Activated naive CD4-positive, alpha-beta T cell treated with Interleukin-2 at 50 U/mL for 16 hours (primary cell): ENCODE measurements around the gene AGER.
"Not testable (repeated sequence)": the region's sequence is repeated elsewhere in the genome, so short reads cannot be mapped to it uniquely, and the experiment has no call there.

Experiments used
- DNase-seq: peaks from one replicate; pipeline ENCODE4 v3.0.0-alpha.2; 2020

Gene AGER

DNA sequence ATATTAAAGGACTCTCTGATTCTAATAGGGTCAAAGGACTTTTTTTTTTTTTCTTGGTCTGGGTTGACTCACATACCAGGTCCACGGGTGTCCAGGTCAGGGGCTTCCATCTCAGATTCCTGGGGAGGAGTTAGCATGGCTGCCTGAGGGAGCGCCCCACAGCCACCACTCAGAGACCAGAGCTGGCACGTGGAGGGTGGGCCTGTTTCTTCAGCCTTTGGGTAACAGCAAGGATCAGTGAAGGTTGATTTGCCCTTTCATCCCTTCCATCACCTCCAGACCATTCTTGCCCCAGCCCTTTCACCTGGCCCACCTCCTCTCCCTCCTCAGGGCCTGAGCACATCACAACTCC, 14.3 kb upstream of the AGER start:
- DNase-seq: no peak

DNA sequence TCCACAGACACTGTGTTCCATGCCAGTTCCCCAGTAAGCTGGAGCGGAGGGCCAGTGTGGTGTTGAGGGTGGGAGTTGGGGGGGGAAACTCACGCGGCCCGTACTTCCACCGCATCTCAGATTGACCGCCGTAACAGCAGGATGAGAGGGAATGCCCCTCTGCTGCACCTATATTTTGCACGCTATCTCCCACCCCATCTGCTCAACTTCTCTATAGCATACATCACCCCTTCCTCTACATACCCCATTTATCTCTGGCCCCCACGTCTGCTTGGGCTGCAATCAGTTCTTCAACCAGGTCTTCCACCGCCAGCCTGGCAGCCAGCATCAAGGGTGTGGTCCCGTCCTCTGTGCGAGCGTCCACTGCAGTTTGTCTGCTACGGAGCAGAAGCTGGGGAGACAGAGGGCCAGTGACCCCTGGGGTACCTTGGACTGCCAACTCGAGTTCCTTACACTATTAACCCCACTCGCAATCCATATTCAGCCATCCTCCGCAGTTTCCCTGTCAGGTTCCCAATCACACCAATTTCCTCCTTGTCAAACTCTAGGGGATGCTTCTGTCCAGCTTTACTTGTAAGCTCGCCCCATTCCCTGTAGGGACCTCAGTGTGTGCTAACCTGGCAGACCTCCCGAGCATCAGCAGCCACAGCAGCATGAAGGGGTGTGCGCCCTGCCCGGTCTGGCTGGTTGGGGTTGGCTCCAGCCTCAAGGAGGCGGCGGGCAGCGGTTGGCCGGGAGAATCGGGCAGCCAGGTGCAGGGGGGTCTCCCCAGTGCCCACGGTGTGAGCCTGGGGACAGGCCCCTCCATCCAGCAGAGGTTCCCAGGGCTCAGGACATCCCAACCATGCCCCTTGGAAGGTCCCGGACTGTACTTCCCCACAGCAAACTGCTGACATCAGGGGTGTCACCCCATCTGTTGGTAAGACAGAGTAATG, 12.9 kb upstream of the AGER start:
- no peak for DNase-seq

DNA sequence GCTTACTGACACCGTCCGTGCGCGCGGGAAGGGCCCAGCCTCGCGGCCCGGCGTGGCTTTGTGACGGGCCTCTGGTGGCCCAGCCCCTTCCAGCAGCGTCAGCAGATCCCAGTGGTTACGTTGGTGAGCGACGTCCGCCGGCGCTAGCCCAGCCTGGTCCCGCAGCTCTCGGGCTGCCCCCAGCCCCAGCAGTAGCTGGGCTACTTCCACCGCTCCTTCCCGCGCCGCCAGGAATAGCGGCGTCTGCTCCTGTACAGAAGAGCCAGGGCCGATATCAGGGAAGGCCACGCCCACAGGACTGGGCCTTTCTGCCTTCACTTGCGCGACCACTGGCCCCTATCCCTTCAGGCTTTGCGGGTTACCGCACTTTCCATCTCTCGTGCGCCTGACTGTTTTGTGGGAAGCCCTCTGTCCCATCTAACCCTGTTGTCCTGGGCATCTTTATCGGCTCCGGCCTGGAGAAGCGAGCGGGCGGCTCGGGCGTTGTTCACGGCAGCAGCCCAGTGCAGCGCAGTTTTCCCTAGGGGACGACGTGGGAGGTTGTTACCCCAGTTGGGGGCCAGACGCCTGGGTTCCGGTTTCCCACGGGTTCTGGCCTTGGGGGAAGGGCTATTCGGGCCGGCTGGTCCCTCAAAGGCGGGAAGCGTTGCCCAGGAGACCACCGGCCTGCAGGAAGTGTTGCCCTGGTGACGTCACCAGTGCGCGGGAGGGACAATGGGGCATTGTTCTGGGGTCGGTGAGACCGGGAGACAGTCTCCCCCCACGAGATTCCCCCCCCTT, 12.0 kb upstream of the AGER start:
- peak; percentile 59 for DNase-seq

DNA sequence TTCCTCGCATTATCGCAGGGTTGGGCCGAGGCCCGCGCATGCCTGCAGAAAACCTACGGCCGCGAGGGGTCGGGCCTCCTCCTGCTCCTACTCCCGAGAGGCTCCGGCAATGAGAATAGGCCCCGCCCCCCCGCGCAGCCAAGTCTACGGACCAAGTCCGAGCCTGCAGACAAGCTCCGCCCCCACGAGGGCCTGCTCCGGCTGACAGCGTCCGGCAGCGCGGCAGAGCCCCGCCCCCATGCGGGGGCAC, 11.5 kb upstream of the AGER start:
- DNase-seq: peak; percentile 100

DNA sequence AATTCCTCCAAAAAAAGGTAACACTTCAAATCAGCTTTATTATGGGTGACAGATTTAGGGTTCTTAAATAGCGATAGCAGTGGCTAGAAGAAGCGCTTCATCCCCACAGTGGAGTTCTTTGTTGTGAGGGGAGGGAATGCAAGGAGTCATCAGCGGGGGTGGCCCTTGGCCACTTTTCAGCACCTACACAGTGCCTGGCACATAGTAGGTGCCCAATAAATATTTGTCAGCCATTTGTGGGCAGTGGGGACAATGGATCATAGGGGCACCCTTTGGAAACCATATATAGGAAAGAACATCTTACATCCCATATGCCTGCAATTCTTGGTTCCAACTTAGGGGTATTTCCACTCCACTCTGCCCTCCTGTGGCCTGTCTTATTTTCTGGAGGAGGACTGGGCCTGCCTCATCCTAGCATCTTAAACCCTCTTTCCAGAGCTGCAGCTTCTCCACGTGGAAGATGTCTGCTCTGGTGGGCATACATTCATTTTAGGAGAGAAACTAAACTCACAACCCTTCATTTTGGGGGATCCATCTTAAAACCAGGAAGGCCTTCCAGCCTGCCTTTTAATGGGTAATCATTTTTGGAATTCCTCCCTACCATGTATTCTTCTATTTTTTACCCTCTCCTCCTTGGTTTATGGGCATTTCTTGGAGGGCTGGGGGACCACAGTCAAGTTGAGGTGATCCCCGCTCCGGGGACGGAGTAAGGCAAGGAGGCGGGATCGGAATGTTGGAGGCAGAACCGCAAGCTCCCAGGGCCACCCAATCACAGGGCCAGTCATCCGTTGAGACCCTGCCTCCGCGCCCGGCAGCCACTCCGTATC, 11.0 kb upstream of the AGER start:
- DNase-seq: peak; percentile 36

DNA sequence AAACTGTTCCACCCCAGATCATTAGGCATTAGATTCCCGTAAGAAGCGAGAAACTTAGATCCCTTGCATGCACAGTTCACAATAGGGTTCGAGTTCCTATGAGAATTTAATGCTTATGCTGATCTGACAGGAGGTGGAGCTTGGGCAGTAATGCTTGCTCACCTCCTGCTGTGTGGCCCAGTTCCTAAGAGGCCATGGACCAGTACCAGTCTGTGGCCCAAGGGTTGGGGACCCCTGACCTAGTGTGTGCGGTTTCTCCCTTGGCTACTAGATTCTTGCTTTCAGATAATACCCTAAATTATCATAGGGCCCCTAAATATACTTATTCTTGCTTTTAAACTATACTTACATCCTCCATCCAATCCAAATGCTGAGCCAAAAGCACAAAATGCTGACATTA, 10.3 kb upstream of the AGER start:
- DNase-seq: no peak

DNA sequence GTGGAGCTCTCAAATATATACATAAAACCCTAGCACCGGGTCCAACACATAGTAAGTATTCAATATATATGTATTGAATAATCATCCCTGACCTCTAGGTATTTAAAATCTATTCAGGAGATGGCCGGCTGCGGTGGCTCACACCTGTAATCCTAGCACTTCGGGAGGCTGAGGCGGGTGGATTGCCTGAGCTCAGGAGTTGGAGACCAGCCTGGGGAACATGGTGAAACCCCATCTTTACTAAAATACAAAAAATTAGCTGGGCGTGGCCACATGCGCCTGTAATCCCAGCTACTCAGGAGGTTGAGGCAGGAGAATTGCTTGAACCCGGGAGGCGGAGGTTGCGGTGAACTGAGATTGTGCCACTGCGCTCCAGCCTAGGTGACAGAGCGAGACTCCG, 9.0 kb upstream of the AGER start:
- not testable (repeated sequence) for DNase-seq

DNA sequence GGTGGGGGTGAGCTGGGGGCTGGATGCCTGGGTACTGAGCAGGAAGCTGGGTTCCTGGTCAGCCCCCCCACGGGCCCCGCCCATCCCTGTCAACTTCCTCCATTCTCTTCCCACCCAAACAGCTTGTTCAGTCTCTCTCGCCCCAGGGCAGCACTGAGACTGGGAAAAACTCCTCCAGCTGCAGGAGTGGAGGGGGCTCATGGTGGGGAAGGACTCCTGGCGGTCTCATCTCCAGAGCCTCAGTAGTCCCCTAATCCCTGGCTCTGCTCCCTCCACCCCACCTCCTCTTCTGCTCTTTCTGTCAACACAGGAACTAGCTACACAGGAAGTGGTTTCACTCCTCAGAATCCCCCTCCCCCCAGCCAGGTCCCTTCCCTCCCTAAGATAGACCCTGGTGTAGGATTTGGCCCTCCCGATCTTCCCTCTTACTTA, 8.6 kb upstream of the AGER start, which contains the start of gene GPSM3:
TSS of gene GPSM3 (minus strand) at position 36 of the 432 bp plus-strand sequence. CDS start 130 bp downstream, outside the sequence.
- peak; percentile 47 for DNase-seq

DNA sequence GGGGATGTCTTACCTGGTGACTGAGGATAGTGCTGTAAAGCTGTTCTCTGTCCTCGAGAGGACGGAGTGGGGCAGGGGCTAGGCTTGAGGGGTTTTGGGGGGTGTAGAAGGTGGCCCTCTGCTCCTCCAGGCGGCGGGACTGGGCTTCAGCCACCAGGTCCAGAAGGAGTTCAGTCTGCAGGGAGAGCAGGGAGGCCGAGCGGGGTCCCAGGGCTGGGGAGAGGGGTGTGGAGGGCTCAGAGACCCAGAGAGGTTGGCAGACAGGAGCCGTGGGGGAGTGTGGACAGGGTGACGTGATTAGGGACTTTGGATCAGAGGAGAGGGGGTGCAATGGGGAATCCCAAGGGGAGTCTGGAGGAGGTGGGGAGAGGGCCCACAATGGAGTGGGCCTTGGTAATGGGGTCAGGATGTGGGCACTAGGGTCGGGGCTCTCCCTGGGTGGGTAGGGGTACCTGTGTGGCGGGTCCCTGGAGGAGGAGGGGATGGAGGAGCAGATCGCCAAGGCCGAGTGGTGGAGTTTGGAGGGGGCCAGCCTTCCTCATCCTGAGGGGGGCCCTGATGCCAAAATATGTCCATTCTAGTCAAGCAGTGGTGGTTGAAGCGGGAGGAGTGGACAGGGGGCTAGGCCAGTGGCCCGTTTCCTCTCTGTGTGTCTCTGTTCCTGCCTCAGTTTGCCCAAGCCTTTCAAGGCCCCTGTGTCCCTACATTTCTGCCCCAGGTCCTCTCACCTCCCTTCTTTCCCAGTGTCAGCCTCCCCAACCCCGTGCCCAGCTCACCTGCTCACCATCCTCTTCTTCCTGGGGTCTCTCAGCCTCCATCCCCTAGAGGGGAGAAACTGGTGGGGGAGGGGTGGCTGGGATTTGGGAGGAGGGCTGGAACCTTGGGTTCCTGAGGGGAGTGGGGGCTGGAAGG, 7.9 kb upstream of the AGER start:
- DNase-seq: peak; percentile 22

DNA sequence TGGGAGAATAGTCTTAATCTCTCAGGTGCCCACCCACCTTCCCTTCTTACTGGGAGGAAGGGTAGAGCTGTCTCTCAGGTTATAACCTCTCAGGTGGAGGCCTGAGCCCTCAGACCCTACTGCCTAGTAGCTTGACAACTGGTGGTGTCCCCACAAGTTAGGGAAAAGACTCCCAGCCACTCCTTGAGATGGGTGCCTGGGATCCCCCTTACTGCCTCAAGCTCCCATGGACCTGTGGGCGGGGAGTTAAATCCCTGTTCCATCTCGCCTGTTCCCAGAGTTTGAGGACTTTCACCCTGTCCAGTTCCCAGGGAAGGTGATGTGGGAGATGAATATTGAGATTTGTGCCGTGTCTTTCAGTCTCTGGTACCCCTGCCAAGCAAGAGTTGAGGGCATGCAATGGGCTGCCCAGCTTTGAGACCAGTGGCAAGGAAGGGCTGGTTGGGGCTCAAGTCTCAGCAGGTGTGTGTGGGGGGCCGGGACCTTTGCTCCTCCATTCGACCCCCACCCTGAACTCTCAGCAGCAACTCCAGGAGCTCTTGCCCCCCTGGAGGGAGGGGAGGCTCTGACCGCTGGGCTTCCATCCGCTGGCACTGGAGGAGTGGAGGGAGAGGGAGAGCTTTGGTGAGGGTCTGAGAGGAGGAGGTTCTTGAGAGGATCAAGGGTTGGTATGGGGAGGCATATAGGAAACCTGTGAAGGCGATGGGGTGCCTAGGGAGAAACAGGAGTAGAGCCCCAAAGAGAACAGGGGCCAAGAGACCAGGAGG, 7.0 kb upstream of the AGER start:
- DNase-seq: no peak

DNA sequence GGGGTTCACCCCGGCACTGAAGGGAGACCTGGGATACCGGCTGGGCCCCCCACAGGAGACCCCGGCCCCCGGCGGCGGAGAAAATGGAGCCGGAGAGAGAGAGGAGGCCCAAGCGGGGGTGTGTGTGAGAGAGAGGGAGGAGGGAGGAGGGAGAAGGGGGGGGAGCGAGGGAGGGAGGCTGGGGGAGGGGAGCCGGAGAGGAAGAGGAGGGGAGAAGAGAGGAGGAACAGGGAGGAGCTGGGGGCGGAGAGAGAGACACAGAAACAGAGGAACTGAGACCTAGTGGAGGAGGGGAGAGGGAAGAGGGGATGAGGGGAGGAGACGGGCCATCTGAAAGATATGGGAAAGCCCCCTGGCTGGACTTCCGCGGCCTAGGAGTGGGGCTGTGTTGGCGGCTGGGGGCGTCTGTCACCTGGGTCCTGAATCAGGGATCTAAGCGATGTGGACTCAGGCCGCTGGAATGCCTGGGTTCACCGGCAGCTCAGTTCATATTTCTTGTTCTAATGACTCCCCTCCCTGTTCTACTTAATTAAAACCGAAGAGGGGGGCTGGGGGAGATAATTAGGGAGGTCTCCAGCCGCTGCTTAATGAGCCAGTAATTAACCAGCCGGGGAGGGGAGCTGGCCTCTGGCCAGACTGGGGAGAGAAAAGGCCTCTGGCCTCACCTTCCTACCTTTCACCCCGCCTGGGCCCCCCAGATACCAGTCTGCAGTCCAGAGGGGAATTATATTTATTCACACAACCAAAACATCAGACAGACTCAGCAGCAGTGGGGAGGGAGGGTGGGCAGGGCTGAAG, 6.2 kb upstream of the AGER start, which contains the start of gene PBX2:
TSS of gene PBX2 (minus strand) at position 149 of the 798 bp plus-strand sequence. CDS start 287 bp downstream, outside the sequence.
- peak; percentile 80 for DNase-seq

DNA sequence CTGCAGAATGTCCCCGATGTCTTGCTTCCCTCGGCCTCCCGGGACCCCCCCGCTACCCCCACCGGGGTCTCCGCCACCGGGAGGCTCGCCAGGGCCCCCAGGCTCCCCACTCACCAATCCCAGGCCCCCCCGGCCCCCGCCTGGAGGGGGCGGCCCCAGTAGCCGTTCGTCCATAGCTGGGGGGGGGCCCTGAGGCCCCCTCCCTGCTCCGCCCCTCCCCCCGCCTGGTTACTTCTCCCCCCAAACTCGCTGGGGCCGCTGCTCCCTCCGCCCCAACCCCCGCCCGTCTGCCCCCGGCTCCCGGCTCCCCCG, 5.6 kb upstream of the AGER start:
- no peak for DNase-seq

DNA sequence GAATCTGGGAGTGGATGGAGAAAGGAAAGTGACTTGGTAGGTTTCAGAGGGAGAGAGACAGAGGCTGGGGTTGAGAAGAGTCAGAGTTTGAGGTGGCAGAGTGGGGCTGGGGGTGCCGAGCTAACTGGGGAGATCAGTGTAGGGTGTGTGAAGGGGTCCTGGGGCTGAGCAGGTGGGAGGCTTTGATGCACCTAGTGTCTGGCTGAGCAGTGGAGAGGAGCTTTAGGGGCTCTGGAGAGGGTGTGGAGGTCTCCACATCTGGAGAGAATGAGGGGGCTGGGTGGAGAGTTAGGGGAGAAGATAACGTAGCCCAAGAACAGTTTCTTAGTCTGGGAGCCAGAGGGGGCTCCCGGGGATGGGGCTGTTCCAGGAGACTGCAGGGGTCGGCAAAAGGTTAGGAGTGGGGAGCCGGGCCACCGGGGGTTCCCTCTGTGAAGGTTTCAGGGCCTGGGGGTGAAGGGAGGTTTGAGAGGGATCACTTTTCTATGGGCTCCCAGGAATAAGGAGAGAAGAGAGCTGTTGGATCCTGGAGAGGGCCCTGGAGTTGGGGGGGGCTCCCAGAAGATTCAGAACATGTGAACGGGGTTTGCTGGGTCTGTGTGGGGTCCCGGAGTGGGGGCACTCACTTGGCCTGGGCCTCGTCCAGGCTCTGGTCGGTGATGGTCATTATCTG, 5.2 kb upstream of the AGER start:
- DNase-seq: no peak

DNA sequence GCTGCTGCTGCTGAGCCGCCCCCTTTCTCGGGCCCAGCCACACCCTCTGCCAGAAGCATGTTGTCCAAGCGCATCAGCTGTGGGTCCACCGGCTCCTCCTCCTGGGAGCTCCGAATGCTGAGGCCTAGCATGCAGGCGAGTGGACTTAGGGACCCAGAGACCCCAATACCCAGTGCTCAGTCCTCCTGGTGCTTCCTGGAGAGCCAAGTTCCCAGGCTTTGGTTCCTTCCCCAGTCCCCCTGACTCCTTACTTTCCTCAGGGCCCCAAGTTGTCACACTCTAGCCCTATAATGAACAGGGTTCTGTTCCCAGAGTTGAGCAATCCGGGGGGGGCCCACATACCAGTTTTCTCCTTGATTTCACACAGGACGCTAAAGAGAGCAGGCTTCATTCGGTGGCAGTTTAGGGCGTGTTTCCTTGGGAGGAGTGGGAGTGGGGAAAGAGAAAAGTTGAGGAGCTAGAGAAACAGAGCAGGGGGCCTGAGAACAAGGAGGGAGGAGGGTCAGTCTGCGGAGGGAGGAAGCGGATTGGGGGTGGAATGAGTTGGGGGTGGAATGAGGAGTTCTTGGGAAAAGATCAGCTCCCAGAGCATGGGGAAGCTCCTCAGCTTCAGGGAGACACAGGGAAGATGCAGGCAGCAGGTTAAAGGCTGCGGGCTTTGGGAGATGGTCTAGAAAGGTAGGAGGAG, 4.5 kb upstream of the AGER start:
- DNase-seq: no peak

DNA sequence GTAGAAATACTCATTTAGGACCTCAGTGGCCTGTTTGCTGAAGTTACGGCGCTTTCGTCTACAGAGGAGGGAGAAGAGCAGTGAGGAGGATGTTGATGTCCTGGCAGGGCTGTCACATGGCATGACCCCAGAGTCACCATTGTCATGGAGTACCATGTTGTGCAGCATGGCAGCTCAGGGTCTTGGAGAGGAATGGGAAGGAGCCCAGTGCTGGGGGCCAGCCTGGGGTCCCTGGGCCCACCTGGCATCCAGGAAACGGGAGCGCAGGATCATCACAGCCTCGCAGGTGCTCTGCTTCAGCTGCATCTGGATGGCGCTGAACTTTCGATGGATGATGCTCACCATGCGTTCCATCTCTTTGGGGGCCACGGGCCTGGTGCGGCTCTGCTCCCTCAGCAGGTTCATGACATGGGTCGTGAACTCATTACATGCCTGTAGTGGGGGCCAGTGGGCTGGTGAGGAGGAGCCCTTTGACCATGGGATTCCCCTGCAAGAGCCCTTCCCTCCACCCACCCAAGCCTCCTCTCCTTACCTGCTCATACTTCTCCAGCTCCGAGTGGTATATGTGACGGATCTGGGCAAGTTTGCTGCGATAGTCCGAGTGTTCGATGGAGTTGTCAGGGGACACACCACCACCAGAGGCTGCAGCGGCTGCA, 3.8 kb upstream of the AGER start:
- not testable (repeated sequence) for DNase-seq

DNA sequence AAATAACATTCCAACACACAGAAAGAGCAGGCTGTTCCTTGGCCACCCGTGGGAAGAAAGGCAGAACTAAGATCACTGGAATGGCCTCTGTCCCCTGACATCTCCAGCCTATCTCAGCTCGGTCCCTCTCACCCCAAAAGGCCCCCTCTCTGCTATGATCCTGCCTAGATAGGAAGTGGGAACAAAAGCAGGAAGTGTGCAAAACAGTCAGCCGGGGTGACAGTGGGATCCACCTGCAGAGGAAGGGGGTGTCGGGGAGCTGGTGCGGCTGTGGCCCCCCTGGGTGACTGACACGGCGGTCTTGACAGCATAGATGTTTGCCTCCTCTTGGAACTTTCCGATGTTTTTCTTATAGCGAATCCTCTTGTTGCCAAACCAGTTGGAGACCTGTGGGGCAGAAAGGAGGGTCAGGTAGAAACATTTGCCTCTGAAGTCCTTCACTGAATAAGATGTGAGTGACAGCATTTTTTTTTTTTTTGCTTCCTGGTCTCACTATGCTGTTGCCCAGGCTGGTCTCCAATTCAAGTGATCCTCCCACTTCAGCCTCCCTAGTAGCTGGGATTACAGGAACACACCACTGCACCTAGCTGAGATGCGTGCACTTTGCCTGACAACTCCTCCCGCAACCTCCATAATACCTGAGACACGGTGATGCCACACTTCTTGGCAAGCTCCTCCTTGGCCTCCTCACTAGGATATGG, 3.1 kb upstream of the AGER start:
- DNase-seq: no peak

DNA sequence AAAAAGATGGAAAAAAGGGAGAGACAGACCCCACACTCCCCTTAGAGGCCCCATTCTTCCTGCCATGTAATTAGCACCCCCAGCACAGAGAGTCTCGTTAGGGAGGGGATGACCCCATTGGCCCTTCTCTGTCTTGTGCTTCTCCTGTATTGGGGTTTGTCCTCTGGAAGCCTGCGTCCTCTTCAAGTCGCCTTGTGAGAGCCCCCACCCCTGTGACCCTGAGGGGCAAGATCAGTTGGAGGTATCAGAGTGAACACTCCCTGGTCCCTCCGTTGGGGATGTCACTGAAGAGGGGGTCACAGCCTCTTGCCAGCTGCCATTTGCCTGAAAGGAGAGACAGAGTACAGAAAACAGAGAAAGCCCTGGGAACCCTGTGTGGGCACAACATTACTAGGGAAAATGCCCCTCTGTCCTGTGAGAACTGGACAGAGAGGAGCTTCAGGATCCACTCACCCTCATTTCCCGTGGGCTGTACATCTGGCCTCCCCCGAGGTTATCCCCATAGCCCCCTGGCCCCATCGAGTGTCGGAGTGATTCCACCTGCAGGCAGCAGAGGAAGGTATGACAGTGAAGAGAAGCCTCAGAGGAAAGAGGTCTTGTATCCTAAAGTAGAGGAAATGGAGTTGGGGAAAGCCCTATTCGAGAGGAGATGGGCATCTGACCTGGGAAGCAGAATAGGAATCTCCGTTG, 2.2 kb upstream of the AGER start:
- not testable (repeated sequence) for DNase-seq
